ENCODE data around the gene PRR29.

DNA sequence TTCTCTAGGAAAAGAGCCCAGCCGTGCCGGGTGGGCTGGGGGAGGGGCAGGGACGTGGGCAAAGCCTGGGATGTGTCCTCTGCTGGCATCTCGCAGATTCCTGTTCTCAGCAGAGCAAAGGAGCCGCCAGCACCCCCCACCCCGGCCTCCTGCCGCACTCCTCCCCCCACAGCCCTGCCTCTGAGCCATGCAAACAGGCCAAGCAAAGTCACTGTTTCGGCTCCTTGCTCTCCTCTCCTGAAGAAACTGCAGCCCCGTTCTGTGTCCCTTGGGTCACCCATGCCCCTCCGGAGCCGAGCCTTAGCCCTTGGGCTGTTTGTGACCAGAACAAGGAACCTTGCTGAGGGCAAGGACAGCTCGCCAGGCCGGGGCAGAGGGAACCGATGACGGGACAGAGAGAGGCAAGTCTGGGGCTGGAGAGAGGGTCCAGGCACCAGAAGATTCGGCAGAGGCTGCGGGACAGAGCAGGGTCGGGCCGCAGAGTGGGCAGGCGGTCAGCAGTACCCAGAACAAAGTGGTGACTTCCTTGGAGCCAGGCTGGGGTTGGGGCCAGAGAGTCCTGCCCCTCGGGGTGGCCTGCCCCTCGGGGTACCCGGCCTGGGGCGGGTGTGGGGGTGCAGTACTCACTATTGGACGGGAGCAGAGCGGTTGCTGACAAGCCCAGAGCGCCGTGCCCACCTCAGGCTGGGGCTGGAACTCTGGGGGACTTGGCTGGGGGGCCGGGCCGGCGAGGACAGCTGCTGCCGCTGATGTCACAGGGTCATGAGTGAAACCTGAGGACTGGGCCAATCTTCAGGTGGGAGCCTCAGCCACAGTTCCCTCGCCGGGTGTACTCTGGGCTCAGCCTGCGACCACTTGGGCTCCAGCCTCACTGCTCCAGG is 9.2 kb upstream of the PRR29 start:
- TF ChIP-seq, protein P1, sequence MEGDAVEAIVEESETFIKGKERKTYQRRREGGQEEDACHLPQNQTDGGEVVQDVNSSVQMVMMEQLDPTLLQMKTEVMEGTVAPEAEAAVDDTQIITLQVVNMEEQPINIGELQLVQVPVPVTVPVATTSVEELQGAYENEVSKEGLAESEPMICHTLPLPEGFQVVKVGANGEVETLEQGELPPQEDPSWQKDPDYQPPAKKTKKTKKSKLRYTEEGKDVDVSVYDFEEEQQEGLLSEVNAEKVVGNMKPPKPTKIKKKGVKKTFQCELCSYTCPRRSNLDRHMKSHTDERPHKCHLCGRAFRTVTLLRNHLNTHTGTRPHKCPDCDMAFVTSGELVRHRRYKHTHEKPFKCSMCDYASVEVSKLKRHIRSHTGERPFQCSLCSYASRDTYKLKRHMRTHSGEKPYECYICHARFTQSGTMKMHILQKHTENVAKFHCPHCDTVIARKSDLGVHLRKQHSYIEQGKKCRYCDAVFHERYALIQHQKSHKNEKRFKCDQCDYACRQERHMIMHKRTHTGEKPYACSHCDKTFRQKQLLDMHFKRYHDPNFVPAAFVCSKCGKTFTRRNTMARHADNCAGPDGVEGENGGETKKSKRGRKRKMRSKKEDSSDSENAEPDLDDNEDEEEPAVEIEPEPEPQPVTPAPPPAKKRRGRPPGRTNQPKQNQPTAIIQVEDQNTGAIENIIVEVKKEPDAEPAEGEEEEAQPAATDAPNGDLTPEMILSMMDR (IDR thresholded peaks at IDR 0.05; ENCODE audit: low read length) = no peak
- TF ChIP-seq EZH2phosphoT487 (IDR thresholded peaks at IDR 0.05; ENCODE audit: low read length) = no peak

Measured in MM.1S (cell line).